Neural cell (in vitro differentiated cells): ENCODE measurements around the gene ACAP3. TPM values are rescaled to one million over a fixed set of nuclear protein-coding genes. Genes with fewer than 3 reads are reported as not detected.
A peak's percentile ranks its signal among the peaks of the same experiment; 100 is the strongest.

Source experiments
- H2AFZ ChIP-seq: fragments of 200-600, 300-800 bp; sonication (generic), shearing (Covaris generic); 2 replicates; pipeline ENCODE4 v1.6.0; 2014; ENCODE audit warnings: low read depth, mild to moderate bottlenecking, antibody characterized with exemption, low read length, moderate library complexity
- H3F3A ChIP-seq: fragments of 200-600 bp; shearing (Covaris generic); 2 replicates; pipeline ENCODE4 v1.6.1; 2016; ENCODE audit warnings: mild to moderate bottlenecking, moderate library complexity, mixed read lengths, antibody characterized with exemption, low read length; ENCODE audit not compliant: insufficient read depth, poor library complexity, severe bottlenecking
- H3K27ac ChIP-seq: fragments of 200-600, 300-800 bp; sonication (generic), shearing (Covaris generic); 2 replicates; pipeline ENCODE4 v1.5.1; 2014; ENCODE audit warnings: mild to moderate bottlenecking, low read length, moderate library complexity
- H3K27me3 ChIP-seq: fragments of 300-800, 200-600 bp; sonication (generic), shearing (Covaris generic); 2 replicates; pipeline ENCODE4 v1.6.0; 2014; ENCODE audit warnings: mild to moderate bottlenecking, low read depth, low read length, moderate library complexity; ENCODE audit not compliant: insufficient read depth
- H3K36me3 ChIP-seq: fragments of 300-800, 200-600 bp; sonication (generic), shearing (Covaris generic); 2 replicates; pipeline ENCODE4 v1.5.1; 2014; ENCODE audit warnings: mild to moderate bottlenecking, antibody characterized with exemption, low read length, moderate library complexity; ENCODE audit not compliant: insufficient read depth
- H3K4me2 ChIP-seq: fragments of 300-800, 200-600 bp; sonication (generic), shearing (Covaris generic); 2 replicates; pipeline ENCODE4 v1.6.0; 2014; ENCODE audit warnings: mild to moderate bottlenecking, low read length
- H3K4me3 ChIP-seq: fragments of 300-800, 200-600 bp; sonication (generic), shearing (Covaris generic); 2 replicates; pipeline ENCODE4 v1.5.1; 2014; ENCODE audit warnings: mild to moderate bottlenecking, low read length, moderate library complexity
- H3K79me2 ChIP-seq: fragments of 200-600 bp; shearing (Covaris generic); replicated peaks from 2 replicates; pipeline ENCODE4 v1.6.0; 2014; ENCODE audit warnings: mild to moderate bottlenecking, low read length, moderate library complexity; ENCODE audit not compliant: insufficient read depth
- H3K9ac ChIP-seq: fragments of 300-800, 200-600 bp; sonication (generic), shearing (Covaris generic); 2 replicates; pipeline ENCODE4 v1.6.1; 2016; ENCODE audit warnings: mild to moderate bottlenecking, low read length, mixed read lengths
- H3K9me2 ChIP-seq: fragments of 200-600 bp; shearing (Covaris generic); 2 replicates; pipeline ENCODE4 v1.6.1; 2016; ENCODE audit warnings: mild to moderate bottlenecking, low read length, mixed read lengths; ENCODE audit not compliant: insufficient read depth
- H3K9me3 ChIP-seq: fragments of 200-600, 300-800 bp; sonication (generic), shearing (Covaris generic); 2 replicates; pipeline ENCODE4 v1.6.1; 2016; ENCODE audit warnings: mild to moderate bottlenecking, mixed run types, low read length, moderate library complexity, mixed read lengths
- H4K20me1 ChIP-seq: fragments of 200-600 bp; shearing (Covaris generic); 2 replicates; pipeline ENCODE4 v1.6.1; 2016; ENCODE audit warnings: mild to moderate bottlenecking, mixed run types; ENCODE audit not compliant: insufficient read depth
- CTCF ChIP-seq: fragments of 450-650 bp; IDR thresholded peaks from 2 replicates; pipeline ENCODE4 v1.5.1; 2014; ENCODE audit warnings: antibody characterized with exemption, mild to moderate bottlenecking, moderate library complexity; ENCODE audit not compliant: poor library complexity, severe bottlenecking
- EP300 ChIP-seq: fragments of 450-650 bp; conservative IDR thresholded peaks from 2 replicates; pipeline ENCODE4 v1.6.1; 2014; ENCODE audit warnings: antibody characterized with exemption, mild to moderate bottlenecking, moderate library complexity; ENCODE audit not compliant: poor library complexity, severe bottlenecking
- EZH2 ChIP-seq: fragments of 200-600, 300-800 bp; shearing (Covaris generic), sonication (generic); IDR thresholded peaks from 2 replicates; pipeline ENCODE4 v1.6.1; 2014; ENCODE audit warnings: antibody characterized with exemption, low read length, borderline replicate concordance, mild to moderate bottlenecking; ENCODE audit not compliant: insufficient read depth, poor library complexity, severe bottlenecking
- MXI1 ChIP-seq: fragments of 450-650 bp; conservative IDR thresholded peaks from 2 replicates; pipeline ENCODE4 v1.6.1; 2014; ENCODE audit warnings: antibody characterized with exemption, mild to moderate bottlenecking; ENCODE audit not compliant: poor library complexity, severe bottlenecking
- POLR2AphosphoS5 ChIP-seq: IDR thresholded peaks from 2 replicates; pipeline ENCODE4 v1.6.1; 2012
- RAD21 ChIP-seq: fragments of 450-650 bp; conservative IDR thresholded peaks from 2 replicates; pipeline ENCODE4 v1.6.1; 2014; ENCODE audit warnings: antibody characterized with exemption, mild to moderate bottlenecking, moderate library complexity
- REST ChIP-seq: IDR thresholded peaks from 2 replicates; pipeline ENCODE4 v1.6.1; 2012; ENCODE audit warnings: borderline replicate concordance
- SMC3 ChIP-seq: fragments of 450-650 bp; conservative IDR thresholded peaks from 2 replicates; pipeline ENCODE4 v1.6.1; 2014; ENCODE audit warnings: antibody characterized with exemption, mild to moderate bottlenecking, moderate library complexity; ENCODE audit not compliant: poor library complexity
- TAF1 ChIP-seq: IDR thresholded peaks from 2 replicates; pipeline ENCODE4 v1.6.1; 2012; ENCODE audit warnings: low read depth
- polyA plus RNA-seq: library from polyadenylated mRNA; depleted of rRNA; stranded (reverse); fragments of >200 nt; gene quantifications from 2 replicates; pipeline ENCODE4 v1.2.3, GENCODE V29; 2014

The ACAP3 gene
- polyA plus RNA-seq, 1 donor from 2014 or later, result 186 TPM

DNA sequence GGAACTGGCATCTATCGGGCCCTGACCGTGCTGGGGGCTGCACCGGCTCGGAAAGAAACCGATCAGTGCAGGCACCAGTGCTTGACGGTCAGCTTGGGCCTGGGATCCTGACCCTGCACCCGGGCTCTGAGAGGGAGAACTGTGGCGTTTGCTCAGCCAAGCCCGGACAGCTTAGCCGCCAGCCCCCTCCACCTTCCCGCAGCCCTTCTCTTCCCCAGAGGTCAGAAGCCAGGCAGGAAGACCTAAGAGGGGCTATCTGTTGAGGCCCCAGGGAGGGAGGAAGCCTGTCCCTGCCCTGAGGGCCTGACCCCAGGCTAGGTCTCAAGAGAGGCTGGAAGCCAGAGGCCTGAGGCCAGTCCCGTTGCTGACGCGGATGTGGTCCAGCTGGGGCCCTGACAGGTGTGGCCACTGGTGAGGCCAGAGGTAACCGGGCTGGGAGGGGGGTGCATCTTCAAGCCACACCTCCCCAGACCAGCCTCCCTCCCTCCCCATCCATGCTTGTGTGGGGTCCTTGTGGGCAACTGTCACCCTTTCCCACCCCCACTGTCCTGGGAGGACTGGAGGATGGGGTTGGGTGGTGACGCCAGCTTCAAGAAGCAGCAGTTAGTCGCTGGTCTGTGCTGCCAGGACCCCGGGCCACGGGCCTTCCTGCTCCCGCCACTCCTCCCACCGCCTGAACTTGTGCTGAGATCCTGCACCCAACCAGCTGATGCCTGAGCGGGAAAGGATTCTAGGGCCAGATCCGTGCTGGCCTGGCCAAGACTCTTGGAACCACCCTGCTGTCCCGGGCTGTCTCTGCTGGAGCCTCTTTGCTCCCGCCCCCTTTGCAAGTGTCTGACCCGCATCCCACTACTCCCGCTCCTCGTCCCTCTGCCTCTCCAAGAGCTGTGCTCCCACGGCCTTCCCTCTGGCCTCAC lies 44.0 kb upstream of the ACAP3 start:
- peak overlapping the region; percentile 18 for H3K4me3 ChIP-seq
- no peak overlapping the region for H2AFZ ChIP-seq
- H3K79me2 ChIP-seq, result peaks cover 12% of the 10 kb centered on the region
- H3K27ac ChIP-seq, result no peak overlapping the region
- no peaks in the 10 kb centered on the region for H3K36me3 ChIP-seq
- no peak for TF ChIP-seq CTCF
- TF ChIP-seq EP300, result no peak
- no peak for TF ChIP-seq SMC3
- TF ChIP-seq REST, result no peak
- no peak for TF ChIP-seq MXI1
- TF ChIP-seq POLR2AphosphoS5, result no peak
- no peak for TF ChIP-seq TAF1
- no peak for TF ChIP-seq EZH2
- no peak for TF ChIP-seq RAD21
- H3K9me3 ChIP-seq, result no peaks in the 10 kb centered on the region
- no peaks in the 10 kb centered on the region for H3F3A ChIP-seq
- peaks cover 4% of the 10 kb centered on the region for H4K20me1 ChIP-seq
- peak overlapping the region; percentile 7 for H3K9ac ChIP-seq
- no peak overlapping the region for H3K4me2 ChIP-seq
- H3K9me2 ChIP-seq, result no peaks in the 10 kb centered on the region
- peaks cover 26% of the 10 kb centered on the region for H3K27me3 ChIP-seq

- no peak for TF ChIP-seq TAF1
- peak; percentile 67 for TF ChIP-seq MXI1
- TF ChIP-seq RAD21, result peak; percentile 45
- TF ChIP-seq REST, result no peak
- TF ChIP-seq CTCF, result peak; percentile 78
- peak; percentile 66 for TF ChIP-seq SMC3
- no peak for TF ChIP-seq EZH2
- peak; percentile 63 for TF ChIP-seq POLR2AphosphoS5
- peak; percentile 49 for TF ChIP-seq EP300
- peak within 1 kb of the TSS; percentile 81 for H3K9ac ChIP-seq
- no peaks in the 10 kb centered on the region for H3F3A ChIP-seq
- no peaks in the 10 kb centered on the region for H3K9me3 ChIP-seq
- H3K27me3 ChIP-seq, result peaks cover 17% of the 10 kb centered on the region
- no peaks in the 10 kb centered on the region for H3K9me2 ChIP-seq
- H3K4me3 ChIP-seq, result peak within 1 kb of the TSS; percentile 82
- H4K20me1 ChIP-seq, result peaks cover 13% of the 10 kb centered on the region
- no peaks in the 10 kb centered on the region for H3K36me3 ChIP-seq
- H3K4me2 ChIP-seq, result peak within 1 kb of the TSS; percentile 89
- peak within 1 kb of the TSS; percentile 75 for H3K27ac ChIP-seq
- no peak within 1 kb of the TSS for H2AFZ ChIP-seq
- H3K79me2 ChIP-seq, result peaks cover 12% of the 10 kb centered on the region
Observed at GRCh38 chr1:1349256-1350012, 41.7 kb upstream of the ACAP3 start, which contains the start of gene DVL1. Gene DVL1 (minus strand): TSS chr1:1349418. CDS start chr1:1349065, 353 bp downstream.
